CD4-positive, alpha-beta T cell treated with Interferon alpha-2 for 1 hour (primary cell): Measurements from ENCODE around the gene PCED1A.

ENCODE experiments used
- DNase-seq, 2 donors: peaks; one replicate each; pipeline ENCODE4 v3.0.0-alpha.2; 2020 to 2022

PCED1A gene

GRCh38 chr20:2840138-2840966 is at the start of gene PCED1A, which contains the start of gene VPS16:
Gene PCED1A, minus strand, starts transcription at chr20:2840655. Its CDS starts 743 bp downstream, at chr20:2839912.
Gene VPS16, plus strand, starts transcription at chr20:2840745. Its CDS starts 30 bp downstream, at chr20:2840775.
- DNase-seq = peak; percentile 85 to 90

DNA sequence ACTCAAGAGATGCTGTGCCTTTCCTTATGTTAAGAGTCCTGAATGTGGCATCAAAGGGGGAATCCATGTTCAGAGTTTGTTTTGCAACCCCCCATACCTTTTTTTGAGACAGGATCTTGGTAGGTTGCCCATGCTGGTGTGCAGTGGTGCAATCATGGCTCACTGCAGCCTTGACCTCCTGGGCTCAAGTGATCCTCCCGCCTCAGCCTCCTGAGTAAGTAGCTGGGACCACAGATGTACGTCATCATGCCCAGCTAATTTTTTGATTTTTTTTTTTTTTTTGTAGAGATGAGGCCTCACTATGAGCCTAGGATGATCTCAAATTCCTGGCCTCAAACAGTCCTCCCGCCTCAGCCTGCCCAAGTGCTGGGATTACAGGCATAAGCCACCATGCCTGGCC is 49.3 kb upstream of the PCED1A start:
- no peak for DNase-seq

DNA sequence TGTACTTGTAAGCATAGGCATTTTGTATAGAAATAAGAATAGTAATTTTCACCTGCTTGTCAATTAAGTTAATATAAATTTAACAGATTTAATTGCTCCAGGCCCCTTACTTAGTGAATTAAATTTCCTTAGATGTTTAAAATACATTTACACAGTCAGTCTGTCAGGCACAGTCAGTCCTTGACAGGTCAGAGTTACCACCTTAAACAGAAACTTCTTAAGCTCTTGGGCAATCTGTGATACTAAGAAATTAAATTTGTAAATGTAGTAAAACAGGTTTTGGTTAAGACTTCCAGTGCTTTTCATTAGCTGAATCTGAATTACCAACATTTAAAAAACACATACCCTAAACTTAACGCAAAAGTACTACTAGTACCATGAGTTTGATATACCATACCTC is 48.8 kb upstream of the PCED1A start:
- no peak for DNase-seq

- DNase-seq = no peak
These were observed 47.9 kb upstream of the PCED1A start for GRCh38 chr20:2888224-2888955.

DNA sequence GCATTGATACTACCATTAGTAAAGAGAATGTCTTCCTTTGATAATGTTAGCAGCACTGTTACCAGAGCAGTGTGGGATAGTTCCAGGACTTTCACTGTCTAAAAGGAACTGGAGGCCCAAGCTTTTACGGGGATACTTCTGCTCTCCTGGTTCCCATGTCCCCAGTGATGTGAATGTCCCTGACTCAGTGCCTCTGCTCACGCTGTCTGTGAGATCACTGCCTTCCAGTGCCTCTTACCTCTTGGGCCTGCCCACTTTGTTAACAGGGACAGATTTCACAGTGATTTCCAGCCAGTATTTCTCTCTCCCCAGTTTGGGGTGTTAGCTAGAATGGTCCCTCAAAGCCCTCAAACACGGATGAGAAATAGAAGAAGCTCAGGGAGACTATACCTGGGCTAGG is 47.3 kb upstream of the PCED1A start:
- DNase-seq = no peak

DNA sequence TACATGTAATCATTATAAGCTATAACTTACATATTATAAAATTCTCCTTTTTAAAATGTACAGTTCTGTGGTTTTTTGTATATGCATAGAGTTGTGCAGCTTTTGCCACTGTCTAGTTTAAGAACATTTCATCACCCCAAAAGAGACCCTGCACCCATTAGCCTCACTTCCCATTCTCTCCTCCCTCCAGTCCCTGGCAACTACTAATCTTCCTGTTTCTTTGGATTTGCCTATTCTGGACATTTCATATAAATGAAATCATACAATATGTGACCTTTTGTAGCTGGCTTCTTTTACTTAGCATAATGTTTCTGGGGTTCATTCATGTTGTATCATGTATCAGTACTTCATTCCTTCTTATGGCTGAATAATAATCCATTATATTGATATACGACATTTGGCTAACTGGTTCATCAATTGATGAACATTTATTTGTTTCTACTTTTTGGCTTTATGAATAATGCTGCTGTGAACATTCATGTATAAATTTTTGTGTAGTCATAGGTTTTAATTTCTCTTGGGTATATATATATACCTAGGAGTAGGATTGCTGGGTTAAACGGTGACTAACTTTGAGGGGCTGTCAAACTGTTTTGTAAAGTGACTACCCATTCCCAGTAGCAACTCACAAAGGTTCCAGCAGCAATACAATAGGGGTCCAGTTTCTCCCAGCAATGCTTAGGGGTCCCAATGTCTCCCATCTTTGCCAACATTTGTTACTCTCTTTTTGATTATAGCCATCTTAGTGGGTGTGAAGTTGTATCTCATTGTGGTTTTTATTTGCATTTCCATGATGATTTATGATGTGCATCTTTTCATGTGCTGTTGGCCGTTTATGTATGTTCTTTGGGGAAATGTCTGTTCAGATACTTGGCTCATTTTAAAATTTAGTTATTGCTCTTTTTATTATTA is 43.5 kb upstream of the PCED1A start:
- no peak for DNase-seq

DNA sequence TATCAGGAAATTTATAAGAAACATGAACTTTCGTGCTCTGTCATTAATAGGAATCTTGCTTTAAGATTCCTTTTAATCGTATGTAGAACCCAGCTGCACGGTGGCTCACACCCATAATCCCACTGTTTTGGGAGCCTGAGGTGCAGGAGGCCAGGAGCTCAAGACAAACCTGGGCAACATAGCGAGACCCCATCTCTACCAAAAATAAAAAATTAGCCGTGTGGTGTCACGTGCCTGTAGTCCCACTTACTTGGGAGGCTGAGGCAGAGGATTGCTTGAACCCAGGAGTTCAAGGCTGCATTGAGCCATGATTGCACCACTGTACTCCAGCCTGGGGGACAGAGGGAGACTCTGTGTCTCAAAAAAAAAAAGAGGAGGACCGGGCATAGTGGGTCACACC is 40.2 kb upstream of the PCED1A start:
- no peak for DNase-seq

GRCh38 chr20:2879146-2879545 is 38.7 kb upstream of the PCED1A start:
- DNase-seq = no peak

DNA sequence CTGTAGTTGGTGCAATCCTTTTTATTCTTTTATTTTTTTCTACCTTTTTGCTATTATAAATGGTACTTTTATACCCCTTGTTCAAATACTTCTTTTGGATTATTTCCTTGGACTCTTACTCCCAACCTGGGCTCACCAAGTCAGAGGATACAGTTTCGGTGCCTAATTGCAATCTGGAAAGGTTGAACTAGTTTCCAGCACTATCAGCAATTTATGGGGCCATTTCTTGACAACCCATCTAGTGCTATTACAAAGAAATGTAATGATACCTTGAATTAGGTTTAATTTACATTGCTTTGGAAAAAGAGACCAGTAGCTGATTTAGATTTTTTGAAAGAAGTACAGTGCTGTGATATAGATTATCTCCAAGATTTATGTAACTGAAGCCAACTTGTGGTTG is 38.1 kb upstream of the PCED1A start:
- no peak for DNase-seq

- DNase-seq = no peak
These were observed 35.3 kb upstream of the PCED1A start for GRCh38 chr20:2875690-2876203.

DNA sequence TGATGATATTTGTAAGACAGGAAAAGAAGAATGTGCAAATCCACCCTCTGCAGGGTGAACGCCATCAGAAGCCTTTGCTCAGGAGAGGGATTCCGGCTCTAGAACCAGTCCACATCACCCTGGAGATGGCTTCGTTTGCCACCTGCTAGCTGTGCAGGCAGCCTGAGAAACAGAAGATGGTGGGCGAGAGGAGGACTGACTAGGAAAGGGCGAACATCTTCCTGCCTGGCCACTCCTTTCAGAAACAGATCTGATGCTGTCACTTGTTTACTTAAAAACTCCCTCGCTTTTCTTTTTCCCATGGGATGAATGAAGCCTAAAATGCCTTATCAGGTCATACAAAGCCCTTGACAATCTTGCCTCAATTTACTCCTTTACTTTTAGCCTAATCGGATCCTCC is 34.0 kb upstream of the PCED1A start:
- DNase-seq = peak in 1 of 2 donors; percentile 18

DNA sequence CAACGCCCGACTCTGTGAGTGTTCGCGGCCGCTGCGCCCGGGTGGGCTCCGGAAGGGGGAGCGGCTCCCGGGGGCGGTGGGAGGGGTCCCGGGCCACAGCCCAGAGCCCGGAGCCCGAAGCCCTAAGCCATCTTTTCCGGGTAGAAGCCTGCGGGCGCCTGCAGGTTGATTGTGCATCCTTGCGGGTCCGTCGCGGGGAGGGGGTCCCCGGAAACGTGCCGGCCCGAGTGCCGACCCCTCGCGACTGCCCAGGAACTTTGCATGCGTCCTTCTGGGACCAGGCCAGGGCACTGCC is 33.2 kb upstream of the PCED1A start:
- DNase-seq = peak; percentile 48 to 69

DNA sequence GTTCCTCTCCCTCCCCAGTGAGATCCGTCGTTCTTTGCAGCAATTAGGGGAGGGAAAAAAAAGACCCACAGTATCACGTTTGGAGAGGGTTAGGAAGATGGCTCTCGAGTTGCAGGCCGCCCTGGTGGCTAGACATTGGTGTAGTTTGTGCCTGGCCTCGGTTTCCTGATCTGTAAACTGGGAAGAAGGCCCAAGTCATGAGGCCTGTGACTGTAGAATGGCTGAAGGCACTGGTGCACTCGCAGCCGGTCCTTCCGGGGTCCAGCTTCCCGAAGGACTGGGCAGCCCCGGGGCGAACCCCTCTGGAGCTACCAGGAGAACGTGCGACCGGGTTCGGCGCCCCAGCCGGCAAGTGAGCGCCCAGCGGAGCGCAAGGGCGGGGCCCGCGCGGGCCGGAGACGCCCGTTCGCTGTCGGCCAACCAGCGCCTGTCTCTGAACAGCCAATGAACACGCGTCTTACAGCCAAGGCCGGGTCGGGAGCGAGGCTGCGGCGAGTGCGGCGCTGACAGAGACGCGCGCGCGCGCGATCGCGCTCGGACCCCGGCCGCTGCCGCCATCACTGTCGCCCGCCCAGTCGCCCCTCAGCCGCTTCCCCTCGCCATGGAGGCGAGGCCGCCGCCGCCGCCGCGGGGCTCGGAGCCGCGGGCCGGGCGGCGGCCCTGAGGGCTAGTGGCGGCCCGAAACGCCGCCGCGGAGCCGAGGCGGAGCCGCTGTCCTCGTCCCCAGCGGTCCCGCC is 32.7 kb upstream of the PCED1A start, which contains the start of gene PTPRA:
PTPRA (plus strand) TSS at position 472 of the 737 bp plus-strand sequence. CDS start 90,797 bp downstream, outside the sequence.
- DNase-seq = peak; percentile 89 to 93

DNA sequence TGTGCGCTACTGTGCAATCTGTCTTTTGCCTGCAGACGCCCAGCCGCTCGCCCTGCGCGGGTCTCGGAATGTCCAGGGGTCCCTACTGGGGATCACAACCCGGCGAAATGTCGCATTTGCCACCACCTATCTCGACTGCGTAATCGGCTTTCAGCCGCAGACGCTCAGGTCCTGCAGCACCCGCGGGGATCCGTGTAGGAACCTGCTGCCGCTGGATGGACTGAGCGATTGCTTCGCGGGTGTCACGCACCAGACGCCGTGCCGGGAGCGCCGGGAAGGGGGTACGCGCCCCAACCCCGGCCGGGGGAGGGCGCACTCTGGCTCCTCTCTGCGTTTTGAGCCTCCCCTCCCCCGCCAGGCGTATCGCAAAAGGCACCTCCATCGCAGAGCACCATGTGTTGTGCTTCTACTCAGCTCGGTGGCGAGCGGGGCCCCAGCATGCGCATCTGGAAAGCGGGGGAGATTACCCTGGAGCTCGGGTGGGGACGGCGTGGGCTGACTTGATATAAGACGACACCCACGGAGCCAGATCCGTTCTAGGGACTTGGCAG is 32.1 kb upstream of the PCED1A start:
- DNase-seq = peak; percentile 71 to 79

- peak in 1 of 2 donors; percentile 28 for DNase-seq
These were observed 31.4 kb upstream of the PCED1A start for GRCh38 chr20:2871661-2872458.

GRCh38 chr20:2871111-2871465 is 30.6 kb upstream of the PCED1A start:
- no peak for DNase-seq

DNA sequence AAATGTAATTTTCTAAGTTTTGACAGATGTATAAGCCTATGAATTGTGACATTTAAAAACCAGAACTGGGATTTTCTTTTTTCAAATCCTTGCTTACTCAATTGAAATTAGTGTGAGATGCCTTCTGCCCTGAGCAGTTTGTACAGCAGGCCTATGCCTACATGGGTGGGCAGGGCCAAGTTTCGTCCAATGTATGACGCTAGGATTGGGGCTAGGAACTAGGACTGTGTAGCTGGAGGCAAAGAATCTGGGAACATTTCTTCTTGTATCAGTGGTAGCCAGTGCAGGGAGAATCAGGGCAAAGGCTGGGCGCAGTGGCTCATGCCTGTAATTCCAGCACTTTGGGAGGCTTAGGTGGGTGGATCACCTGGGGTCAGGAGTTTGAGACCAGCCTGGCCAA is 28.9 kb upstream of the PCED1A start:
- no peak for DNase-seq

GRCh38 chr20:2867081-2867864 is 26.8 kb upstream of the PCED1A start:
- no peak for DNase-seq

GRCh38 chr20:2866236-2866635 is 25.8 kb upstream of the PCED1A start:
- peak in 1 of 2 donors; percentile 15 for DNase-seq

- peak; percentile 23 to 57 for DNase-seq
These were observed 25.2 kb upstream of the PCED1A start for GRCh38 chr20:2865630-2866029.
